Neuronal stem cell (in vitro differentiated cells): ENCODE measurements around the gene DGLUCY.
A peak's percentile ranks its signal among the peaks of the same experiment; 100 is the strongest.

Source experiments
- DNase-seq: peaks from one replicate; pipeline ENCODE4 v3.0.0-alpha.2; 2013; ENCODE audit warnings: low spot score
- H2AFZ ChIP-seq: one replicate; pipeline ENCODE4 v1.6.1; 2013; ENCODE audit warnings: mild to moderate bottlenecking, low read length, inconsistent platforms
- H2AK5ac ChIP-seq: 2 replicates; pipeline ENCODE4 v1.6.1; 2013; ENCODE audit warnings: low read depth, mild to moderate bottlenecking, inconsistent platforms, low read length, moderate library complexity, mixed read lengths
- H2BK120ac ChIP-seq: 2 replicates; pipeline ENCODE4 v1.6.1; 2013; ENCODE audit warnings: low read depth, mild to moderate bottlenecking, inconsistent platforms, low read length, moderate library complexity, mixed read lengths
- H2BK12ac ChIP-seq: one replicate; pipeline ENCODE4 v1.6.1; 2013; ENCODE audit warnings: low read length, inconsistent platforms
- H2BK15ac ChIP-seq: 2 replicates; pipeline ENCODE4 v1.6.1; 2013; ENCODE audit warnings: mild to moderate bottlenecking, low read length, inconsistent platforms, mixed read lengths
- H2BK5ac ChIP-seq: one replicate; pipeline ENCODE4 v1.6.1; 2013; ENCODE audit warnings: inconsistent platforms, mild to moderate bottlenecking, low read length, moderate library complexity
- H3K14ac ChIP-seq: one replicate; pipeline ENCODE4 v1.6.1; 2013; ENCODE audit warnings: low read length, inconsistent platforms
- H3K18ac ChIP-seq: 2 replicates; pipeline ENCODE4 v1.6.1; 2013; ENCODE audit warnings: low read length, inconsistent platforms
- H3K23ac ChIP-seq: 2 replicates; pipeline ENCODE4 v1.6.1; 2013; ENCODE audit warnings: low read depth, mild to moderate bottlenecking, mixed read lengths, low read length, inconsistent platforms; ENCODE audit not compliant: poor library complexity
- H3K27ac ChIP-seq: replicated peaks from 3 replicates; pipeline ENCODE4 v1.5.1; 2013; ENCODE audit warnings: low read length, inconsistent platforms
- H3K27me3 ChIP-seq, 3 experiments: 2 replicates each; pipeline ENCODE4 v1.6.1; 2013; ENCODE audit warnings: low read length in 3 of 3, mild to moderate bottlenecking in 2 of 3, inconsistent platforms in 1 of 3, low read depth in 1 of 3, mixed read lengths in 1 of 3, moderate library complexity in 1 of 3; ENCODE audit not compliant: control insufficient read depth in 3 of 3, insufficient read depth in 3 of 3
- H3K36me3 ChIP-seq, 2 donors: replicated peaks in 1 of 2; 2 replicates each; pipeline ENCODE4 v1.6.1; 2013; ENCODE audit warnings: low read length in 2 of 2; ENCODE audit not compliant: control insufficient read depth in 2 of 2, insufficient read depth in 2 of 2
- H3K4ac ChIP-seq: 2 replicates; pipeline ENCODE4 v1.6.1; 2013; ENCODE audit warnings: inconsistent platforms, mild to moderate bottlenecking, low read length, moderate library complexity
- H3K4me1 ChIP-seq, 2 donors: 1 replicate in 1 of 2; 2 replicates in 1 of 2; pipeline ENCODE4 v1.6.1; 2013; ENCODE audit warnings: low read length in 2 of 2, low read depth in 1 of 2; ENCODE audit not compliant: control insufficient read depth in 2 of 2, insufficient read depth in 1 of 2
- H3K4me2 ChIP-seq: one replicate; pipeline ENCODE4 v1.6.1; 2013; ENCODE audit warnings: mild to moderate bottlenecking, low read length, inconsistent platforms; ENCODE audit not compliant: insufficient read depth, poor library complexity, severe bottlenecking
- H3K4me3 ChIP-seq, 2 donors: 2 replicates each; pipeline ENCODE4 v1.5.1; 2013; ENCODE audit warnings: low read length in 2 of 2, mild to moderate bottlenecking in 2 of 2, inconsistent platforms in 1 of 2, moderate library complexity in 1 of 2
- H3K79me1 ChIP-seq: one replicate; pipeline ENCODE4 v1.6.1; 2013; ENCODE audit warnings: low read depth, mild to moderate bottlenecking, inconsistent platforms, low read length, moderate library complexity
- H3K9ac ChIP-seq: one replicate; pipeline ENCODE4 v1.6.1; 2013; ENCODE audit warnings: mild to moderate bottlenecking, low read depth, low read length, inconsistent platforms; ENCODE audit not compliant: poor library complexity
- H3K9me3 ChIP-seq, 2 donors: replicated peaks in 1 of 2; 2 replicates each; pipeline versions ENCODE3 to v1.6.1; 2013; ENCODE audit warnings: low read length in 2 of 2, mild to moderate bottlenecking in 2 of 2, inconsistent platforms in 1 of 2, low read depth in 1 of 2, mixed read lengths in 1 of 2, moderate library complexity in 1 of 2; ENCODE audit not compliant: control insufficient read depth in 2 of 2, insufficient read depth in 1 of 2
- H4K8ac ChIP-seq: one replicate; pipeline ENCODE4 v1.6.1; 2013; ENCODE audit warnings: low read depth, mild to moderate bottlenecking, inconsistent platforms, low read length, moderate library complexity
- H4K91ac ChIP-seq: one replicate; pipeline ENCODE4 v1.6.1; 2013; ENCODE audit warnings: low read length, low read depth, mild to moderate bottlenecking, inconsistent platforms; ENCODE audit not compliant: poor library complexity
- WGBS, 2 donors: extraction: QIAGEN DNeasy Blood & Tissue Kit; methylation state at CpG; one replicate each; pipeline ENCODE4 v1.1.7; 2013; ENCODE audit warnings: missing lambda C conversion rate in 2 of 2, mixed read lengths in 1 of 2; ENCODE audit not compliant: insufficient read length in 2 of 2, insufficient replicate concordance in 1 of 2; ENCODE audit errors: extremely low coverage in 2 of 2; 5-methylcytosine and 5-hydroxymethylcytosine counted together

The DGLUCY gene

DNA sequence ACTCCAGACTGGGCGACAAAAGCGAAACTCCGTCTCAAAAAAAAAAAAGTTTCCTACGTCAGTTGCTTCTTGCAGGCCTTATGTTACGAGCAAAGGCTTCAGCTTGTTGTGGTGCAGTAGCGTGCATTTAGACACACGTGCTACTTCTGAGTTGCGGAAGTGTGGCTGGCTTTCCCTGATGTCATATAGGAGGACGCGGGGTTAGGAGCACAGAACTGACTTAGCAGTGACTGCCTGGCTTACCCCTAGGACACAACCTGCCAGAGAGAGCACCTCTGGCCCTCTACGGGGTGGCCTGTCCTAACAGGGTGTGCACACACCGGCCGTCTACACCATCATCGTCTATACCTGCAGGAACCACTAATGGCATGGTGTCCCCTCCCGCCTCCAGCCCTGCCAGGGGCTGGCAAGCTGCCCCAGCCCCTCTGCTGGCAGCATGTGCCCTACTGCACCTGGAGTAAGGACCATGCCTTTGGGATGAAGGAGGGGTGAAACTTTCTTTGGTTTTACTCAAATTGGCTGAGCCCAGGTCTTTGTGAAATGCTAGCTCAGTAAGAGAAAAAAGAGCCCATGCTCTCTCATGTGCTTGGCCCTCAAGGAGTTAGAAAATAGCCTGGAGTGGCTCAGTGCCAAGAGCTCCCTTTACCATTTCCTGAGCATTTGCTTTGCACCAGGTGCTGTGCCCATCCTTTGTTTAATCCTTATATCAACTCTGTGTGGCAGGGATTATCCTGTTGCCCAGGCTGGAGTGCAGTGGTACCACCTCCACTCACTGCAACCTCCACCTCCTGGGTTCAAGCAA lies 132.4 kb downstream of the DGLUCY start:
- Histone ChIP-seq H3K9ac (no peak overlapping the region), H3K23ac (no peak overlapping the region), H2BK12ac (no peak overlapping the region), H2AFZ (no peak overlapping the region), H4K91ac (no peak overlapping the region), H2BK120ac (no peak overlapping the region), H3K27ac (no peak overlapping the region), H2BK15ac (no peak overlapping the region), H3K18ac (no peak overlapping the region), H3K27me3 (peaks cover 0 to 23% (median 0%) of the 10 kb centered on the region in 3 experiments), H3K4me3 (no peak overlapping the region), H3K4me2 (no peak overlapping the region), H4K8ac (no peak overlapping the region), H3K9me3 (no peaks in the 10 kb centered on the region), H3K79me1 (no peaks in the 10 kb centered on the region), H2AK5ac (peak overlapping the region; percentile 67), H3K4me1 (peaks cover 10 to 22% of the 10 kb centered on the region in 2 donors), H3K4ac (peak overlapping the region; percentile 19), H3K36me3 (no peaks in the 10 kb centered on the region), H3K14ac (no peak overlapping the region), H2BK5ac (no peak overlapping the region)
- no CpG with 5 or more reads among the region's 15 CpGs for WGBS, 2 donors
- no peak for DNase-seq

GRCh38 chr14:91249841-91250616 lies 136.2 kb downstream of the DGLUCY start:
- Histone ChIP-seq H4K91ac (no peak overlapping the region), H3K9me3 (no peaks in the 10 kb centered on the region), H2BK5ac (no peak overlapping the region), H3K27me3 (peaks cover 0 to 36% (median 10%) of the 10 kb centered on the region in 3 experiments), H3K14ac (no peak overlapping the region), H3K36me3 (no peaks in the 10 kb centered on the region), H2BK15ac (no peak overlapping the region), H3K27ac (no peak overlapping the region), H3K18ac (no peak overlapping the region), H3K23ac (no peak overlapping the region), H2BK12ac (no peak overlapping the region), H4K8ac (no peak overlapping the region), H3K79me1 (no peaks in the 10 kb centered on the region), H2AK5ac (no peak overlapping the region), H3K4me1 (peaks cover 14 to 20% of the 10 kb centered on the region in 2 donors), H3K4ac (no peak overlapping the region), H2AFZ (peak overlapping the region; percentile 78), H3K4me2 (no peak overlapping the region), H2BK120ac (no peak overlapping the region), H3K9ac (no peak overlapping the region), H3K4me3 (peak overlapping the region in 1 of 2 donors; percentile 0)
- no peak for DNase-seq
- no CpG with 5 or more reads among the region's 10 CpGs for WGBS, 2 donors

GRCh38 chr14:91250912-91251311 lies 137.0 kb downstream of the DGLUCY start:
- no peak overlapping the region for H2BK12ac ChIP-seq
- no peak for DNase-seq

More at GRCh38 chr14:91250912-91251311, 137.0 kb downstream of the DGLUCY start:
- Histone ChIP-seq H2BK15ac (no peak overlapping the region), H3K36me3 (no peaks in the 10 kb centered on the region), H3K14ac (no peak overlapping the region), H3K18ac (peak overlapping the region; percentile 81), H3K23ac (no peak overlapping the region), H4K8ac (no peak overlapping the region), H3K4me2 (no peak overlapping the region), H3K27me3 (peaks cover 0 to 40% (median 10%) of the 10 kb centered on the region in 3 experiments), H3K4ac (no peak overlapping the region), H4K91ac (no peak overlapping the region), H3K4me1 (peaks cover 14 to 20% of the 10 kb centered on the region in 2 donors), H2AFZ (no peak overlapping the region), H2BK5ac (no peak overlapping the region), H3K4me3 (no peak overlapping the region), H3K9me3 (no peaks in the 10 kb centered on the region), H3K9ac (no peak overlapping the region), H2BK120ac (no peak overlapping the region), H3K27ac (no peak overlapping the region), H3K79me1 (no peaks in the 10 kb centered on the region), H2AK5ac (no peak overlapping the region)
- WGBS, 2 donors: no CpG with 5 or more reads among the region's 5 CpGs
